Bronchial epithelial cell (primary cell): Measurements from ENCODE around the gene CRELD2. TPM values are rescaled to one million over a fixed set of nuclear protein-coding genes. Genes with fewer than 3 reads are reported as not detected.
A peak's percentile ranks its signal among the peaks of the same experiment; 100 is the strongest.
"Not testable (repeated sequence)": the region's sequence is repeated elsewhere in the genome, so short reads cannot be mapped to it uniquely, and the experiment has no call there.

Experiments used
- DNase-seq: peaks from one replicate; pipeline ENCODE4 v3.0.0-alpha.2; 2010; ENCODE audit warnings: low read depth
- FAIRE-seq: peaks from 2 replicates; lab custom pipeline; 2011; peaks lifted over from hg19 to GRCh38; lab: Jason Lieb, UNC
- H3K27me3 ChIP-seq: 2 replicates; pipeline ENCODE4 v1.5.1; 2011; ENCODE audit warnings: low read length; ENCODE audit not compliant: control insufficient read depth, insufficient read depth
- H3K36me3 ChIP-seq: 2 replicates; pipeline ENCODE4 v1.5.1; 2011; ENCODE audit warnings: low read length; ENCODE audit not compliant: control insufficient read depth, insufficient read depth
- H3K4me3 ChIP-seq: 2 replicates; pipeline ENCODE4 v1.5.1; 2011; ENCODE audit warnings: mild to moderate bottlenecking, low read depth, low read length, control low read depth
- CTCF ChIP-seq: IDR thresholded peaks from 2 replicates; pipeline ENCODE4 v1.5.1; 2011; ENCODE audit warnings: mild to moderate bottlenecking, moderate library complexity, low read length, control low read depth, inconsistent platforms; ENCODE audit not compliant: insufficient read depth, severe bottlenecking
- total RNA-seq: library from RNA; depleted of rRNA; stranded (reverse); fragments of >200 nt; gene quantifications from 2 replicates; pipeline ENCODE4 v1.2.1, GENCODE V29; 2014

Gene CRELD2
- total RNA-seq, 1 donor from 2014 or later, result 57.4 TPM

GRCh38 chr22:49942565-49943404 is 24.4 kb downstream of the CRELD2 start:
- FAIRE-seq, result peak; percentile 86
- no peaks in the 10 kb centered on the region for H3K27me3 ChIP-seq
- no peak for TF ChIP-seq CTCF
- no peaks in the 10 kb centered on the region for H3K36me3 ChIP-seq
- H3K4me3 ChIP-seq, result no peak overlapping the region
- no peak for DNase-seq

GRCh38 chr22:49943405-49943765 is 25.0 kb downstream of the CRELD2 start:
- FAIRE-seq (no peak), DNase-seq (no peak)
- H3K4me3 ChIP-seq, result no peak overlapping the region
- TF ChIP-seq CTCF, result no peak
- H3K27me3 ChIP-seq, result no peaks in the 10 kb centered on the region
- H3K36me3 ChIP-seq, result no peaks in the 10 kb centered on the region

- H3K4me3 ChIP-seq, result no peak overlapping the region
- H3K27me3 ChIP-seq, result no peaks in the 10 kb centered on the region
- no peak for FAIRE-seq
- DNase-seq, result no peak
- H3K36me3 ChIP-seq, result no peaks in the 10 kb centered on the region
- TF ChIP-seq CTCF, result no peak
Observed at GRCh38 chr22:49943771-49944398, 25.5 kb downstream of the CRELD2 start.

GRCh38 chr22:49944399-49944891 is 26.0 kb downstream of the CRELD2 start:
- no peak for FAIRE-seq
- TF ChIP-seq CTCF, result no peak

GRCh38 chr22:49945042-49945794 is 26.8 kb downstream of the CRELD2 start:
- not testable (repeated sequence) for H3K4me3 ChIP-seq, DNase-seq, FAIRE-seq, H3K27me3 ChIP-seq, H3K36me3 ChIP-seq

More at GRCh38 chr22:49944399-49944891, 26.0 kb downstream of the CRELD2 start:
- no peak for DNase-seq
- H3K4me3 ChIP-seq, result no peak overlapping the region
- no peaks in the 10 kb centered on the region for H3K27me3 ChIP-seq
- no peaks in the 10 kb centered on the region for H3K36me3 ChIP-seq
